WI38 (cell line): ENCODE results near the gene PLXNC1.

ENCODE experiments used
- H3K4me3 ChIP-seq: 2 replicates; pipeline ENCODE4 v1.5.1; 2011; ENCODE audit warnings: low read depth, mild to moderate bottlenecking, control low read depth, low read length
- TF ChIP-seq, protein P1 (sequence below): IDR thresholded peaks from 2 replicates; pipeline ENCODE4 v1.5.1; 2012; ENCODE audit warnings: low read depth, mild to moderate bottlenecking, control low read depth, low read length

Gene PLXNC1

DNA sequence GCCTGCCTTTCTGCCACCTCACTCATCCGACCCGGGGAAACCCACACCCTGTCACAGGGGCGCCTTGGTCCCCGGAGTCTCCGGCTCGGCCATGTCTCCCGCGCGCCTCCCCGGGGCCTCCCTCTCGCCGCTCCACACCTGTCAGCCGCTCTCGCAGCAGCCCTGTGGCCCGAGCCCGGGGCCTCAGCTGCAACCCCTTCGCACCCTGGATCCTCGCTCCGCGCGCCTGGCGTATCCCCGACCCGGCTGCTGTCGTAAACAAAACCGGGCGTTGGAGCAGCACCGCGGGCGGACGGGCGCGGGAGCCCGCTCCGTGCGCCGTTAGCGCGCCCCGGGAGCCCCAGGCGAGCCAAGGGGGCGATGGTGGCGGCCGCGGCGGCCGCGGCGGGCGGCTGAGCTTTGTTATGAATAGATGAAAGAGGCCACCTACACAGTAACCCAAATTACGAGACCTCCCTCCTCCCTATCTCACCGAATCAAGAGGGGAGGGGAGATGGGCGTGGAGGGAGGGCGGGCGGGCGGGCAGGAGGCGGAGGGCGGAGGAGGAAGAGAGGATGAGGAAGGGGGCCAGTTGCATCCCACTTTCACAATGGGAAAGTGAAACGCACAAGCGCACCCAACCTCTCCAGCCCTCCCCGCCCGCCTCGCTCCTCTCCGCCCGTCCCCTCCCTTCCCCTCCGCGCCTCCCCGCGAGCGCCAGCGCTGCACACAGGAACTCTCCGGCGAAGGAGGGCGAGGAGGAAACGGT lies at the start of gene PLXNC1:
PLXNC1 (plus strand) TSS at position 587 of the 748 bp plus-strand sequence. CDS start 395 bp downstream, outside the sequence.
- TF ChIP-seq, protein P1, sequence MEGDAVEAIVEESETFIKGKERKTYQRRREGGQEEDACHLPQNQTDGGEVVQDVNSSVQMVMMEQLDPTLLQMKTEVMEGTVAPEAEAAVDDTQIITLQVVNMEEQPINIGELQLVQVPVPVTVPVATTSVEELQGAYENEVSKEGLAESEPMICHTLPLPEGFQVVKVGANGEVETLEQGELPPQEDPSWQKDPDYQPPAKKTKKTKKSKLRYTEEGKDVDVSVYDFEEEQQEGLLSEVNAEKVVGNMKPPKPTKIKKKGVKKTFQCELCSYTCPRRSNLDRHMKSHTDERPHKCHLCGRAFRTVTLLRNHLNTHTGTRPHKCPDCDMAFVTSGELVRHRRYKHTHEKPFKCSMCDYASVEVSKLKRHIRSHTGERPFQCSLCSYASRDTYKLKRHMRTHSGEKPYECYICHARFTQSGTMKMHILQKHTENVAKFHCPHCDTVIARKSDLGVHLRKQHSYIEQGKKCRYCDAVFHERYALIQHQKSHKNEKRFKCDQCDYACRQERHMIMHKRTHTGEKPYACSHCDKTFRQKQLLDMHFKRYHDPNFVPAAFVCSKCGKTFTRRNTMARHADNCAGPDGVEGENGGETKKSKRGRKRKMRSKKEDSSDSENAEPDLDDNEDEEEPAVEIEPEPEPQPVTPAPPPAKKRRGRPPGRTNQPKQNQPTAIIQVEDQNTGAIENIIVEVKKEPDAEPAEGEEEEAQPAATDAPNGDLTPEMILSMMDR = no peak
- peak within 1 kb of the TSS; percentile 55 for H3K4me3 ChIP-seq

DNA sequence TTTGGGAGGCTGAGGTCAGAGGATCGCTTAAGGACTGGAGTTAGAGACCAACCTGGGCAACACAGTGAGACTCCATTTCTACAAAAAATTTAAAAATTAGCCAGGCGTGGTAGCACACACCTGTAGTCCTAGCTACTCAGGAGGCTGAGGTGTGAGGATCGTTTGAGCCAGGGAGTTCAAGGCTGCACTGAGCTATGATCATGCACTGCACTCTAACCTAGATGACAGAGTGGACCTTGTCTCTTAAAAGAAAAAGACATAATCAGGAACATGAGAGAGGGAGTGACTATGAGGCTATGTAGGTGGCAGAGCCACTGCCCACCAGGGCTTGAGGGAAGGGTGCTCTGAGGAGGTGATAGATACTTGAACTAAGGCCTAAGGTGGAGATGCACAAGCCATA lies 49.2 kb upstream of the PLXNC1 start:
- H3K4me3 ChIP-seq = no peak overlapping the region
- TF ChIP-seq, protein P1 = no peak

DNA sequence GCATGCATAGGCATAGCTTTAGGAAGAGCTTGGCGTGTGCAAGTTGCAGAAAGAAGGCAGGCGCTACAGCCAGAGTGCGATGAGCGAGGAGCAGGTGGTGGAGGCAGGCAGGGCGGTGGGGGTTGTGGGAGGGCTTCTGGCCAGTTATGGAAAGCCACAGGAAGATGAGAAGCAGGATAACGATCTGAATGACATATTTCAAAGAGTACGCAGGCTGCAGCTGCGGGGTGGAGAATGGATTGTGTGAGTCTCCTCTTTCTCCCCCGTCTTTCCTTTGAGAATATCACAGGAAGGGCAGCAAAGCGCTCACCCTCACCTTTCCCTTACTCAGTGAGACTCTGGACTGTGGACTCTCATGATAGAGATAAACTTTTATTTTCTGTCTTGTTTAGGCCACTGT lies 48.7 kb upstream of the PLXNC1 start:
- no peak overlapping the region for H3K4me3 ChIP-seq
- TF ChIP-seq, protein P1 = no peak

DNA sequence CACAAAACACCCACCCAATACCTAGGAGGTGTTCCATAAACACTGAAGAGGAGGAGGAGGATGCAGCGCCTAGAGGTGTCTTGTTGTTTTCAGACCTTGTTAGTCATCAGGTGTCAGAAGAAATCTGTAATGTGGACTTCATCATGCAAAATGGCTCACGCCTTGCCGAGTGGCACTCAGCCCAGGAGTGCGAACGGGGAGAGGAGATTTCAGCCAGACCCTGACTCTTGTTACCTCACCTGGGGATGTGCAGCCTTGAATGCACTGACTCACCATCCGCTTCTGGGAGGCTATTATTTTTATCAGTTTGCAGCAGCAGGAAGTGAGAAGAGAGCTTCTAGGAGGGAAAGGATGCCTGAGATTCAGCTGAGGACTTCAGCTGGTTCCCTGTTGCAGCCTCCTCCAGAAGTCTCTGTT lies 48.2 kb upstream of the PLXNC1 start:
- TF ChIP-seq, protein P1 = no peak
- no peak overlapping the region for H3K4me3 ChIP-seq

DNA sequence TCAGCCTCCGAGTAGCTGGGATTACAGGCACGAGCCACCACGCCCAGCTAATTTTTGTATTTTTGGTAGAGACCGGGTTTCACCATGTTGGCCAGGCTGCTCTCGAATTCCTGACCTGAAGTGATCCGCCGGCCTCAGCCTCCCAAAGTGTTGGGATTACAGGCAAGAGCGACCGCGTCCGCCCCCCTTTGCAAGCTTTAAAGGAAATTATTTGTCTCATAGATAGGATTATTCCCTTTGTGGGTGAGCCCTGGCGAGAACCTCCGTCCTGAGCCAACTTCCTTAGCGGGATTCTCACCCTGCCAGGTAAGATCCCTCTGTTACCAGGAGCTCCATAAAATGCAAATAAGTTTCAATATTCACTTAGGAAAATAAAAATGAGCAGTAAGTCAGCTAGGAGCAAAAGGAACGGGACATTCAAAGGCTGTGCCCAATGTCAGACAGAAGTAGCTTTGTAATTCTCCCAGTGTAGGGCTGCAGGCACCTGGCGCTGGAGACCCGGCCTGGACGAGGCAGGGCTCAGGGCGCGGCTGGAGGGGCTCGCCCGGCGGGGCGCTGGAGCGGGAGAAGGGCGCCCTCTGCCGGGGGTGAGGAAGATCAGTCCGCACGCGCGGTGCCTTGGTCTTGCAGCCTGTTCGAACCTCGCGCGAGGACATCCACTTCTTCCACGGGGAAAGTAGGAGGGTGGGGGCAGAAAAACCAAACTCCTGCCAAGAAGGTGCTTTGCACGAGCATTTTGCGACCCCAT lies 47.2 kb upstream of the PLXNC1 start:
- peak overlapping the region; percentile 68 for H3K4me3 ChIP-seq
- TF ChIP-seq, protein P1 = peak; percentile 84

DNA sequence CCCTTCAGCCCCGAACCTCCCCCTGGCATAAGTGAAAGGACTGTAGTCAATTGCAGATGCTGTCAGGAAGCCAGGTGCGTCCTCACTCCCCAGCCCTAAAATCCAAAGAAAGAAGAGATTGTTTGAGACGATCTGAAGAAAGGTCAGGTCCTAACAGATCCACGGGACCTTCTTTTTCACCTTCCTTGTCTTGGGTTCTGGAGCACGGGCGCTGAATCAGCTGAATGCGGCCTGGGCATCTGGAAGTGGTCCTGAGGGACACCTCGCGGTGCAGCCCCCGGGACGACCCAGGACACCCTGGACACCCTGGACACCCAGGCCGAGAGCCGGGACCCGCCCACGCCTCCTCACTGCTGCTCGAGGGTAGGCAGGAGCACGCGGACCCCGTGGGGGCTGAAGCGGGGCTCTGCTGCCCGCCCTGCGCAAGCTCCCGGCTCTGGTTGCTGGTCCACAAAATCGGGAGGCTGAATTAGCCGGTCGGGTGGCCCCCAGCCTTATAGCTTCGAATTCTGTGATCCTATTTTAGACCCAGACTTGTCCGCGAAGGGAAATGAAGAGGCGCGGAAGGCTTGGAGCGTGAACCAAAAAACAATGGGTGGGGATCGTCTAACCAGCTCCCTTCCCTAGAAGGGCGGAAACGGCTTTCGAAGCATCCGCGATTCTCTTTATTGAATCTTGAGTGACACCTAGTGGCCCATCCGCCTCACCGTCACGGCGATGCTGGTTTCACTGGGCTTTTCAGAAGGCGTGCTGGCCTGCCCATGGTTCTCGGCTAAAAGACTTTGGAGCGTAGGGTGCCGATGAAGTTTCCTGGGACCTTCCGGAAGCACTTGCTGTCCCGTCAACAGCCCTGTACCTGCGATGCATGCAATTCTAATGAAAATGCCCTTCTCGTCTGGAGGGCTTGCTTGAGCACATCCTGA lies 46.4 kb upstream of the PLXNC1 start:
- TF ChIP-seq, protein P1 = peak; percentile 69
- H3K4me3 ChIP-seq = peak overlapping the region; percentile 68
